Measurements from ENCODE around the gene RETSAT.

RETSAT gene

GRCh38 chr2:85399183-85399455, 44.8 kb upstream of the RETSAT start:
- H3K36me3 ChIP-seq (ENCODE audit: control insufficient read depth, insufficient read depth, low read length): peaks cover 14% of the 10 kb centered on the region
- H3K27me3 ChIP-seq (replicated peaks; ENCODE audit: control insufficient read depth, insufficient read depth, low read length): no peaks in the 10 kb centered on the region
- DNase-seq (ENCODE audit: extremely low read depth, insufficient read length): no peak
- TF ChIP-seq, protein P1, sequence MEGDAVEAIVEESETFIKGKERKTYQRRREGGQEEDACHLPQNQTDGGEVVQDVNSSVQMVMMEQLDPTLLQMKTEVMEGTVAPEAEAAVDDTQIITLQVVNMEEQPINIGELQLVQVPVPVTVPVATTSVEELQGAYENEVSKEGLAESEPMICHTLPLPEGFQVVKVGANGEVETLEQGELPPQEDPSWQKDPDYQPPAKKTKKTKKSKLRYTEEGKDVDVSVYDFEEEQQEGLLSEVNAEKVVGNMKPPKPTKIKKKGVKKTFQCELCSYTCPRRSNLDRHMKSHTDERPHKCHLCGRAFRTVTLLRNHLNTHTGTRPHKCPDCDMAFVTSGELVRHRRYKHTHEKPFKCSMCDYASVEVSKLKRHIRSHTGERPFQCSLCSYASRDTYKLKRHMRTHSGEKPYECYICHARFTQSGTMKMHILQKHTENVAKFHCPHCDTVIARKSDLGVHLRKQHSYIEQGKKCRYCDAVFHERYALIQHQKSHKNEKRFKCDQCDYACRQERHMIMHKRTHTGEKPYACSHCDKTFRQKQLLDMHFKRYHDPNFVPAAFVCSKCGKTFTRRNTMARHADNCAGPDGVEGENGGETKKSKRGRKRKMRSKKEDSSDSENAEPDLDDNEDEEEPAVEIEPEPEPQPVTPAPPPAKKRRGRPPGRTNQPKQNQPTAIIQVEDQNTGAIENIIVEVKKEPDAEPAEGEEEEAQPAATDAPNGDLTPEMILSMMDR (IDR thresholded peaks at IDR 0.05; ENCODE audit: insufficient read depth, low read length, poor library complexity, severe bottlenecking): no peak
- H3K4me3 ChIP-seq (replicated peaks; ENCODE audit: low read depth, low read length): no peak overlapping the region

GRCh38 chr2:85398426-85399182, 44.3 kb upstream of the RETSAT start:
- H3K36me3 ChIP-seq (ENCODE audit: control insufficient read depth, insufficient read depth, low read length): peaks cover 15% of the 10 kb centered on the region
- TF ChIP-seq, protein P1 (IDR thresholded peaks at IDR 0.05; ENCODE audit: insufficient read depth, low read length, poor library complexity, severe bottlenecking): no peak
- no peak overlapping the region for H3K4me3 ChIP-seq (replicated peaks; ENCODE audit: low read depth, low read length)
- no peak for DNase-seq (ENCODE audit: extremely low read depth, insufficient read length)
- H3K27me3 ChIP-seq (replicated peaks; ENCODE audit: control insufficient read depth, insufficient read depth, low read length): no peaks in the 10 kb centered on the region

GRCh38 chr2:85397925-85398331, 43.6 kb upstream of the RETSAT start:
- no peak for DNase-seq (ENCODE audit: extremely low read depth, insufficient read length)
- peaks cover 15% of the 10 kb centered on the region for H3K36me3 ChIP-seq (ENCODE audit: control insufficient read depth, insufficient read depth, low read length)
- TF ChIP-seq, protein P1 (IDR thresholded peaks at IDR 0.05; ENCODE audit: insufficient read depth, low read length, poor library complexity, severe bottlenecking): no peak
- H3K27me3 ChIP-seq (replicated peaks; ENCODE audit: control insufficient read depth, insufficient read depth, low read length): no peaks in the 10 kb centered on the region
- no peak overlapping the region for H3K4me3 ChIP-seq (replicated peaks; ENCODE audit: low read depth, low read length)

GRCh38 chr2:85396531-85397470, 42.5 kb upstream of the RETSAT start:
- Histone ChIP-seq H3K27me3 (replicated peaks; ENCODE audit: control insufficient read depth, insufficient read depth, low read length) (no peaks in the 10 kb centered on the region), H3K36me3 (ENCODE audit: control insufficient read depth, insufficient read depth, low read length) (peaks cover 15% of the 10 kb centered on the region), H3K4me3 (replicated peaks; ENCODE audit: low read depth, low read length) (no peak overlapping the region)
- DNase-seq (ENCODE audit: extremely low read depth, insufficient read length): no peak
- TF ChIP-seq, protein P1 (IDR thresholded peaks at IDR 0.05; ENCODE audit: insufficient read depth, low read length, poor library complexity, severe bottlenecking): no peak

GRCh38 chr2:85395912-85396475, 41.7 kb upstream of the RETSAT start:
- DNase-seq (ENCODE audit: extremely low read depth, insufficient read length): no peak
- H3K27me3 ChIP-seq (replicated peaks; ENCODE audit: control insufficient read depth, insufficient read depth, low read length): no peaks in the 10 kb centered on the region
- TF ChIP-seq, protein P1 (IDR thresholded peaks at IDR 0.05; ENCODE audit: insufficient read depth, low read length, poor library complexity, severe bottlenecking): no peak
- H3K4me3 ChIP-seq (replicated peaks; ENCODE audit: low read depth, low read length): no peak overlapping the region
- peaks cover 15% of the 10 kb centered on the region for H3K36me3 ChIP-seq (ENCODE audit: control insufficient read depth, insufficient read depth, low read length)

Measured in GM06990 (cell line).